ENCODE measurements around the gene KIF13A. TPM values are rescaled to one million over a fixed set of nuclear protein-coding genes. Genes with fewer than 3 reads are reported as not detected.

Gene KIF13A
- total RNA-seq, 1 donor from 2014 or later: 38.4 TPM

- no peaks in the 10 kb centered on the region for H3K4me1 ChIP-seq (ENCODE audit: insufficient read depth, low read length)
- no peak overlapping the region for H3K4me3 ChIP-seq (ENCODE audit: insufficient read depth, low read depth, low read length)
- no peaks in the 10 kb centered on the region for H3K27me3 Mint-ChIP-seq (ENCODE audit: low read depth, unreplicated experiment)
- DNase-seq (ENCODE audit: low read depth) (no peak), FAIRE-seq (no peak)
- TF ChIP-seq EZH2 (IDR thresholded peaks at IDR 0.05; ENCODE audit: insufficient read depth, low read length) (no peak), CTCF (IDR thresholded peaks at IDR 0.05; ENCODE audit: insufficient read depth, low read depth, low read length) (no peak)
- H3K9me3 ChIP-seq (ENCODE audit: insufficient read depth, low read depth, low read length): no peaks in the 10 kb centered on the region
- H3K79me2 ChIP-seq (ENCODE audit: insufficient read depth, low read length): no peaks in the 10 kb centered on the region
- no peaks in the 10 kb centered on the region for H3K27me3 ChIP-seq (ENCODE audit: insufficient read depth, low read length)
- H3K9ac ChIP-seq (ENCODE audit: low read length): no peak overlapping the region
- H3K36me3 Mint-ChIP-seq (ENCODE audit: low read depth, unreplicated experiment): no peaks in the 10 kb centered on the region
- no peaks in the 10 kb centered on the region for H4K20me1 ChIP-seq (ENCODE audit: insufficient read depth, low read length)
- H3K4me2 ChIP-seq (ENCODE audit: low read length): no peak overlapping the region
- H3K4me3 Mint-ChIP-seq (ENCODE audit: unreplicated experiment): no peak overlapping the region
- H3K27ac Mint-ChIP-seq (ENCODE audit: unreplicated experiment): no peak overlapping the region
- no peaks in the 10 kb centered on the region for H3K9me3 Mint-ChIP-seq (ENCODE audit: unreplicated experiment)
- no peaks in the 10 kb centered on the region for H3K4me1 Mint-ChIP-seq (ENCODE audit: low read depth, unreplicated experiment)
- no peak overlapping the region for H3K27ac ChIP-seq (ENCODE audit: low read depth, low read length)
- no peak overlapping the region for H2AFZ ChIP-seq (ENCODE audit: low read depth, low read length)
- H3K36me3 ChIP-seq (ENCODE audit: insufficient read depth, low read length): no peaks in the 10 kb centered on the region
Observed at GRCh38 chr6:18034798-18035202, 47.4 kb upstream of the KIF13A start.

- Mint-ChIP-seq H3K4me3 (ENCODE audit: unreplicated experiment) (no peak overlapping the region), H3K36me3 (ENCODE audit: low read depth, unreplicated experiment) (no peaks in the 10 kb centered on the region), H3K27me3 (ENCODE audit: low read depth, unreplicated experiment) (no peaks in the 10 kb centered on the region), H3K27ac (ENCODE audit: unreplicated experiment) (no peak overlapping the region), H3K4me1 (ENCODE audit: low read depth, unreplicated experiment) (no peaks in the 10 kb centered on the region), H3K9me3 (ENCODE audit: unreplicated experiment) (no peaks in the 10 kb centered on the region)
- DNase-seq (ENCODE audit: low read depth) (no peak), FAIRE-seq (no peak)
- Histone ChIP-seq H3K4me2 (ENCODE audit: low read length) (no peak overlapping the region), H3K9ac (ENCODE audit: low read length) (no peak overlapping the region), H3K4me3 (ENCODE audit: insufficient read depth, low read depth, low read length) (no peak overlapping the region), H3K4me1 (ENCODE audit: insufficient read depth, low read length) (no peaks in the 10 kb centered on the region), H3K27me3 (ENCODE audit: insufficient read depth, low read length) (no peaks in the 10 kb centered on the region), H3K27ac (ENCODE audit: low read depth, low read length) (no peak overlapping the region), H3K9me3 (ENCODE audit: insufficient read depth, low read depth, low read length) (no peaks in the 10 kb centered on the region), H4K20me1 (ENCODE audit: insufficient read depth, low read length) (no peaks in the 10 kb centered on the region), H3K79me2 (ENCODE audit: insufficient read depth, low read length) (no peaks in the 10 kb centered on the region), H3K36me3 (ENCODE audit: insufficient read depth, low read length) (no peaks in the 10 kb centered on the region), H2AFZ (ENCODE audit: low read depth, low read length) (no peak overlapping the region)
- TF ChIP-seq CTCF (IDR thresholded peaks at IDR 0.05; ENCODE audit: insufficient read depth, low read depth, low read length) (no peak), EZH2 (IDR thresholded peaks at IDR 0.05; ENCODE audit: insufficient read depth, low read length) (no peak)
Observed at GRCh38 chr6:18031680-18032256, 44.3 kb upstream of the KIF13A start.

- Histone ChIP-seq H3K4me3 (ENCODE audit: insufficient read depth, low read depth, low read length) (no peak overlapping the region), H3K79me2 (ENCODE audit: insufficient read depth, low read length) (no peaks in the 10 kb centered on the region), H3K27ac (ENCODE audit: low read depth, low read length) (no peak overlapping the region), H3K27me3 (ENCODE audit: insufficient read depth, low read length) (no peaks in the 10 kb centered on the region), H2AFZ (ENCODE audit: low read depth, low read length) (no peak overlapping the region), H3K9ac (ENCODE audit: low read length) (no peak overlapping the region), H3K4me1 (ENCODE audit: insufficient read depth, low read length) (no peaks in the 10 kb centered on the region), H3K4me2 (ENCODE audit: low read length) (no peak overlapping the region), H3K36me3 (ENCODE audit: insufficient read depth, low read length) (no peaks in the 10 kb centered on the region), H3K9me3 (ENCODE audit: insufficient read depth, low read depth, low read length) (no peaks in the 10 kb centered on the region), H4K20me1 (ENCODE audit: insufficient read depth, low read length) (no peaks in the 10 kb centered on the region)
- H3K9me3 Mint-ChIP-seq (ENCODE audit: unreplicated experiment): no peaks in the 10 kb centered on the region
- no peak overlapping the region for H3K27ac Mint-ChIP-seq (ENCODE audit: unreplicated experiment)
- no peaks in the 10 kb centered on the region for H3K4me1 Mint-ChIP-seq (ENCODE audit: low read depth, unreplicated experiment)
- H3K27me3 Mint-ChIP-seq (ENCODE audit: low read depth, unreplicated experiment): no peaks in the 10 kb centered on the region
- H3K36me3 Mint-ChIP-seq (ENCODE audit: low read depth, unreplicated experiment): no peaks in the 10 kb centered on the region
- DNase-seq (ENCODE audit: low read depth) (no peak), FAIRE-seq (no peak)
- H3K4me3 Mint-ChIP-seq (ENCODE audit: unreplicated experiment): no peak overlapping the region
- no peak for TF ChIP-seq EZH2 (IDR thresholded peaks at IDR 0.05; ENCODE audit: insufficient read depth, low read length)
- no peak for TF ChIP-seq CTCF (IDR thresholded peaks at IDR 0.05; ENCODE audit: insufficient read depth, low read depth, low read length)
Observed at GRCh38 chr6:18031189-18031588, 43.8 kb upstream of the KIF13A start.
